ENCODE results near the gene SARDH.

GRCh38 chr9:133699546-133699945 is 38.6 kb downstream of the SARDH start:
- TF ChIP-seq CTCF (IDR thresholded peaks at IDR 0.05): no peak
- no peak for TF ChIP-seq POLR2A (IDR thresholded peaks at IDR 0.05)
